Activated T-cell treated with anti-CD3 and anti-CD28 coated beads, Interleukin-2, amount 50 U/mL, for 4 hours (primary cell): ENCODE results near the gene MAPKAPK3. TPM values are rescaled to one million over a fixed set of nuclear protein-coding genes. Genes with fewer than 3 reads are reported as not detected.
"Not testable (repeated sequence)": the region's sequence is repeated elsewhere in the genome, so short reads cannot be mapped to it uniquely, and the experiment has no call there.

Source experiments
- ATAC-seq, 2 donors: fragments of 200-7000 bp; cut with Tn5 transposase; one replicate each; pipeline ENCODE4 v1.10.0; 2021
- DNase-seq: peaks from one replicate; pipeline ENCODE4 v3.0.0-alpha.2; 2020
- H3K27me3 Mint-ChIP-seq: one replicate; pipeline ENCODE4 v1.8.0; 2021; ENCODE audit warnings: low read depth, mixed read lengths
- H3K36me3 Mint-ChIP-seq: one replicate; pipeline ENCODE4 v1.8.0; 2022; ENCODE audit warnings: mixed read lengths; ENCODE audit not compliant: insufficient read depth
- H3K4me1 Mint-ChIP-seq: one replicate; pipeline ENCODE4 v1.8.0; 2021; ENCODE audit warnings: low read depth, mixed read lengths
- H3K4me3 Mint-ChIP-seq: one replicate; pipeline ENCODE4 v1.8.0; 2021; ENCODE audit warnings: mild to moderate bottlenecking, moderate library complexity, mixed read lengths
- H3K9me3 Mint-ChIP-seq: one replicate; pipeline ENCODE4 v1.8.0; 2021; ENCODE audit warnings: mixed read lengths
- total RNA-seq, 3 donors: library from RNA; stranded (reverse); gene quantifications; one replicate each; pipeline ENCODE4 v1.2.1, GENCODE V29; 2021

The MAPKAPK3 gene
- total RNA-seq, 3 donors from 2014 or later = 174 to 225 (median 210) TPM

GRCh38 chr3:50657816-50658215, 40.9 kb downstream of the MAPKAPK3 start:
- no peak for DNase-seq
- Mint-ChIP-seq H3K36me3 (no peaks in the 10 kb centered on the region), H3K27me3 (no peaks in the 10 kb centered on the region), H3K9me3 (no peaks in the 10 kb centered on the region), H3K4me1 (peaks cover 14% of the 10 kb centered on the region), H3K4me3 (no peak overlapping the region)
- ATAC-seq = no peak

GRCh38 chr3:50658416-50658815, 41.5 kb downstream of the MAPKAPK3 start:
- H3K27me3 Mint-ChIP-seq = no peaks in the 10 kb centered on the region
- no peaks in the 10 kb centered on the region for H3K36me3 Mint-ChIP-seq
- H3K4me1 Mint-ChIP-seq = peaks cover 14% of the 10 kb centered on the region
- H3K9me3 Mint-ChIP-seq = no peaks in the 10 kb centered on the region
- DNase-seq (no peak), ATAC-seq (no peak)
- no peak overlapping the region for H3K4me3 Mint-ChIP-seq

GRCh38 chr3:50658831-50659230, 41.9 kb downstream of the MAPKAPK3 start:
- H3K9me3 Mint-ChIP-seq = no peaks in the 10 kb centered on the region
- no peaks in the 10 kb centered on the region for H3K36me3 Mint-ChIP-seq
- H3K4me1 Mint-ChIP-seq = peaks cover 12% of the 10 kb centered on the region
- H3K27me3 Mint-ChIP-seq = no peaks in the 10 kb centered on the region
- DNase-seq = no peak
- ATAC-seq = no peak
- H3K4me3 Mint-ChIP-seq = no peak overlapping the region

- peaks cover 6% of the 10 kb centered on the region for H3K4me1 Mint-ChIP-seq
- ATAC-seq (no peak), DNase-seq (no peak)
- no peaks in the 10 kb centered on the region for H3K27me3 Mint-ChIP-seq
- H3K9me3 Mint-ChIP-seq = no peaks in the 10 kb centered on the region
- H3K4me3 Mint-ChIP-seq = no peak overlapping the region
- H3K36me3 Mint-ChIP-seq = no peaks in the 10 kb centered on the region
These were observed 43.4 kb downstream of the MAPKAPK3 start for GRCh38 chr3:50660386-50660785.

GRCh38 chr3:50661321-50661837, 44.4 kb downstream of the MAPKAPK3 start:
- DNase-seq = no peak
- Mint-ChIP-seq H3K36me3 (no peaks in the 10 kb centered on the region), H3K9me3 (no peaks in the 10 kb centered on the region), H3K27me3 (peaks cover 1% of the 10 kb centered on the region), H3K4me3 (no peak overlapping the region), H3K4me1 (peaks cover 8% of the 10 kb centered on the region)
- ATAC-seq = no peak

- ATAC-seq (no peak), DNase-seq (no peak)
- Mint-ChIP-seq H3K4me3 (no peak overlapping the region), H3K9me3 (no peaks in the 10 kb centered on the region), H3K27me3 (peaks cover 5% of the 10 kb centered on the region), H3K4me1 (peaks cover 11% of the 10 kb centered on the region), H3K36me3 (no peaks in the 10 kb centered on the region)
These were observed 45.5 kb downstream of the MAPKAPK3 start for GRCh38 chr3:50662408-50662807.

GRCh38 chr3:50665081-50665840, 48.3 kb downstream of the MAPKAPK3 start:
- Mint-ChIP-seq H3K27me3 (peaks cover 5% of the 10 kb centered on the region), H3K4me3 (no peak overlapping the region), H3K9me3 (no peaks in the 10 kb centered on the region), H3K36me3 (no peaks in the 10 kb centered on the region), H3K4me1 (peaks cover 11% of the 10 kb centered on the region)
- ATAC-seq = peak; percentile 18 to 49
- DNase-seq = no peak

- not testable (repeated sequence) for DNase-seq, ATAC-seq, H3K4me3 Mint-ChIP-seq, H3K27me3 Mint-ChIP-seq, H3K9me3 Mint-ChIP-seq, H3K36me3 Mint-ChIP-seq
- H3K4me1 Mint-ChIP-seq = peaks cover 11% of the 10 kb centered on the region
These were observed 48.8 kb downstream of the MAPKAPK3 start for GRCh38 chr3:50665841-50666115.

- peak in 1 of 2 donors; percentile 35 for ATAC-seq
- Mint-ChIP-seq H3K27me3 (peaks cover 8% of the 10 kb centered on the region), H3K4me3 (no peak overlapping the region), H3K9me3 (no peaks in the 10 kb centered on the region), H3K4me1 (peaks cover 11% of the 10 kb centered on the region), H3K36me3 (no peaks in the 10 kb centered on the region)
- DNase-seq = no peak
These were observed 49.9 kb downstream of the MAPKAPK3 start for GRCh38 chr3:50666837-50667236.

GRCh38 chr3:50671331-50671730, 54.4 kb downstream of the MAPKAPK3 start:
- Mint-ChIP-seq H3K4me1 (peaks cover 12% of the 10 kb centered on the region), H3K27me3 (peaks cover 27% of the 10 kb centered on the region), H3K9me3 (no peaks in the 10 kb centered on the region), H3K4me3 (no peak overlapping the region), H3K36me3 (no peaks in the 10 kb centered on the region)
- DNase-seq (no peak), ATAC-seq (no peak)

GRCh38 chr3:50672656-50673055, 55.7 kb downstream of the MAPKAPK3 start:
- no peak for ATAC-seq
- peaks cover 10% of the 10 kb centered on the region for H3K4me1 Mint-ChIP-seq
- DNase-seq = no peak
- peaks cover 24% of the 10 kb centered on the region for H3K27me3 Mint-ChIP-seq
- no peaks in the 10 kb centered on the region for H3K36me3 Mint-ChIP-seq
- no peak overlapping the region for H3K4me3 Mint-ChIP-seq
- no peaks in the 10 kb centered on the region for H3K9me3 Mint-ChIP-seq

GRCh38 chr3:50673931-50674330, 57.0 kb downstream of the MAPKAPK3 start:
- Mint-ChIP-seq H3K4me3 (peak overlapping the region; percentile 73), H3K27me3 (peaks cover 33% of the 10 kb centered on the region), H3K9me3 (no peaks in the 10 kb centered on the region), H3K4me1 (peaks cover 10% of the 10 kb centered on the region), H3K36me3 (no peaks in the 10 kb centered on the region)
- no peak for ATAC-seq
- no peak for DNase-seq

- peaks cover 35% of the 10 kb centered on the region for H3K27me3 Mint-ChIP-seq
- H3K4me1 Mint-ChIP-seq = peaks cover 10% of the 10 kb centered on the region
- ATAC-seq = peak; percentile 92 to 93
- no peaks in the 10 kb centered on the region for H3K9me3 Mint-ChIP-seq
- peak within 1 kb of the TSS; percentile 77 for H3K4me3 Mint-ChIP-seq
- DNase-seq = peak; percentile 57
- H3K36me3 Mint-ChIP-seq = no peaks in the 10 kb centered on the region
These were observed 57.6 kb downstream of the MAPKAPK3 start, which contains the start of gene DOCK3 for GRCh38 chr3:50674349-50675178. Gene DOCK3 (plus strand): TSS chr3:50674927. CDS start chr3:50675264, 337 bp downstream.

GRCh38 chr3:50675179-50676030, 58.5 kb downstream of the MAPKAPK3 start:
- peak; percentile 71 to 72 for ATAC-seq
- DNase-seq = peak; percentile 47
- H3K9me3 Mint-ChIP-seq = no peaks in the 10 kb centered on the region
- H3K27me3 Mint-ChIP-seq = peaks cover 35% of the 10 kb centered on the region
- H3K36me3 Mint-ChIP-seq = no peaks in the 10 kb centered on the region
- peaks cover 10% of the 10 kb centered on the region for H3K4me1 Mint-ChIP-seq
- H3K4me3 Mint-ChIP-seq = peak overlapping the region; percentile 77
